ENCODE measurements around the gene COMTD1. TPM values are rescaled to one million over a fixed set of nuclear protein-coding genes. Genes with fewer than 3 reads are reported as not detected.
"Not testable (repeated sequence)": the region's sequence is repeated elsewhere in the genome, so short reads cannot be mapped to it uniquely, and the experiment has no call there.

COMTD1 gene
- total RNA-seq, 5 donors from 2014 or later (not counting 1 experiment from before 2014, with no cell fraction given) = 11.2 to 39.0 (median 33.8) TPM

- Mint-ChIP-seq H3K36me3 (peaks cover 8% of the 10 kb centered on the region), H3K4me1 (no peaks in the 10 kb centered on the region)
- POLR2A ChIA-PET = no interaction called here
Observed at GRCh38 chr10:75195035-75195763, 40.6 kb downstream of the COMTD1 start.

GRCh38 chr10:75194625-75195024 is 41.1 kb downstream of the COMTD1 start:
- not testable (repeated sequence) for H3K4me1 ChIP-seq (ENCODE audit: control insufficient read depth in 1 of 2, extremely low read depth in 1 of 2, insufficient read depth in 2 of 2, low read length in 2 of 2); H3K9me3 Mint-ChIP-seq; H3K9me3 ChIP-seq; ATAC-seq (replicated peaks in 1 of 4); H3K27me3 ChIP-seq (replicated peaks in 1 of 2; ENCODE audit: control insufficient read depth in 2 of 2, extremely low read depth in 1 of 2, insufficient read depth in 2 of 2, low read length in 1 of 2); H3K27me3 Mint-ChIP-seq; H3K27ac Mint-ChIP-seq; H3K36me3 ChIP-seq (ENCODE audit: control insufficient read depth in 2 of 2, extremely low read depth in 1 of 2, insufficient read depth in 1 of 2, low read length in 1 of 2); H3K27ac ChIP-seq (ENCODE audit: low read length); H3K4me3 ChIP-seq (ENCODE audit: control insufficient read depth in 1 of 2, extremely low read depth in 1 of 2, low read length in 1 of 2); DNase-seq; H3K4me1 Mint-ChIP-seq; H3K36me3 Mint-ChIP-seq; H3K4me3 Mint-ChIP-seq
- POLR2A ChIA-PET = interaction anchor here in 1 of 2 donors (0.6 kb wide), 1 partner anchor 18 kb away, joined by 3 read pairs; no protein-coding TSS in a partner anchor
- 94% methylated on average over 2 of the region's 4 CpGs for WGBS (ENCODE audit: insufficient coverage)
- CTCF ChIA-PET = interaction anchor here (0.6 to 0.7 kb wide), 4 partner anchors 18 to 85 kb away, joined by 3 to 5 read pairs (median 4); no protein-coding TSS in a partner anchor

More at GRCh38 chr10:75195035-75195763, 40.6 kb downstream of the COMTD1 start:
- ATAC-seq (replicated peaks in 1 of 4) (no peak), DNase-seq (no peak)
- CTCF ChIA-PET = interaction anchor here (0.6 to 0.7 kb wide), 3 partner anchors 18 to 35 kb away, joined by 3 to 5 read pairs (median 4); no protein-coding TSS in a partner anchor
- H3K27me3 Mint-ChIP-seq = no peaks in the 10 kb centered on the region
- no peak overlapping the region for H3K4me3 ChIP-seq (ENCODE audit: control insufficient read depth in 1 of 2, extremely low read depth in 1 of 2, low read length in 1 of 2)
- no peak overlapping the region for H3K27ac Mint-ChIP-seq
- H3K4me3 Mint-ChIP-seq = no peak overlapping the region
- no peaks in the 10 kb centered on the region for H3K9me3 Mint-ChIP-seq
- no peak overlapping the region for H3K27ac ChIP-seq (ENCODE audit: low read length)
- 100% methylated on average over 1 of the region's 6 CpGs for WGBS (ENCODE audit: insufficient coverage)
- H3K27me3 ChIP-seq (replicated peaks in 1 of 2; ENCODE audit: control insufficient read depth in 2 of 2, extremely low read depth in 1 of 2, insufficient read depth in 2 of 2, low read length in 1 of 2) = no peaks in the 10 kb centered on the region
- H3K36me3 ChIP-seq (ENCODE audit: control insufficient read depth in 2 of 2, extremely low read depth in 1 of 2, insufficient read depth in 1 of 2, low read length in 1 of 2) = peaks cover 2 to 4% of the 10 kb centered on the region in 2 donors
- no peaks in the 10 kb centered on the region for H3K9me3 ChIP-seq
- no peaks in the 10 kb centered on the region for H3K4me1 ChIP-seq (ENCODE audit: control insufficient read depth in 1 of 2, extremely low read depth in 1 of 2, insufficient read depth in 2 of 2, low read length in 2 of 2)

- peaks cover 8% of the 10 kb centered on the region for H3K36me3 Mint-ChIP-seq
- Histone ChIP-seq H3K4me3 (ENCODE audit: control insufficient read depth in 1 of 2, extremely low read depth in 1 of 2, low read length in 1 of 2) (no peak overlapping the region), H3K36me3 (ENCODE audit: control insufficient read depth in 2 of 2, extremely low read depth in 1 of 2, insufficient read depth in 1 of 2, low read length in 1 of 2) (peaks cover 2 to 4% of the 10 kb centered on the region in 2 donors), H3K27me3 (replicated peaks in 1 of 2; ENCODE audit: control insufficient read depth in 2 of 2, extremely low read depth in 1 of 2, insufficient read depth in 2 of 2, low read length in 1 of 2) (no peaks in the 10 kb centered on the region), H3K4me1 (ENCODE audit: control insufficient read depth in 1 of 2, extremely low read depth in 1 of 2, insufficient read depth in 2 of 2, low read length in 2 of 2) (peaks cover 4 to 10% of the 10 kb centered on the region in 2 experiments), H3K9me3 (no peaks in the 10 kb centered on the region), H3K27ac (ENCODE audit: low read length) (no peak overlapping the region)
- no peak overlapping the region for H3K4me3 Mint-ChIP-seq
- ChIA-PET CTCF (interaction anchor here in 1 of 2 donors (0.7 kb wide), 2 partner anchors 20 to 966 kb away, joined by 3 read pairs; no protein-coding TSS in a partner anchor), POLR2A (interaction anchor here in 1 of 2 donors (0.6 kb wide), 1 partner anchor 9 kb away, joined by 3 read pairs; no protein-coding TSS in a partner anchor)
- DNase-seq = no peak
- no peak overlapping the region for H3K27ac Mint-ChIP-seq
- no peaks in the 10 kb centered on the region for H3K9me3 Mint-ChIP-seq
- peaks cover 6 to 8% (median 6%) of the 10 kb centered on the region in 3 donors for H3K4me1 Mint-ChIP-seq
- no peak for ATAC-seq (replicated peaks in 1 of 4)
- WGBS (ENCODE audit: insufficient coverage) = 98% methylated on average over 5 of the region's 10 CpGs
- H3K27me3 Mint-ChIP-seq = no peaks in the 10 kb centered on the region
Observed at GRCh38 chr10:75191821-75192568, 43.8 kb downstream of the COMTD1 start.

- Mint-ChIP-seq H3K4me1 (peaks cover 6 to 8% (median 6%) of the 10 kb centered on the region in 3 donors), H3K4me3 (no peak overlapping the region), H3K36me3 (peaks cover 5% of the 10 kb centered on the region), H3K27ac (no peak overlapping the region), H3K9me3 (no peaks in the 10 kb centered on the region), H3K27me3 (no peaks in the 10 kb centered on the region)
- Histone ChIP-seq H3K36me3 (ENCODE audit: control insufficient read depth in 2 of 2, extremely low read depth in 1 of 2, insufficient read depth in 1 of 2, low read length in 1 of 2) (peaks cover 2 to 4% of the 10 kb centered on the region in 2 donors), H3K27ac (ENCODE audit: low read length) (no peak overlapping the region), H3K9me3 (no peaks in the 10 kb centered on the region), H3K4me1 (ENCODE audit: control insufficient read depth in 1 of 2, extremely low read depth in 1 of 2, insufficient read depth in 2 of 2, low read length in 2 of 2) (peaks cover 4 to 10% of the 10 kb centered on the region in 2 experiments), H3K4me3 (ENCODE audit: control insufficient read depth in 1 of 2, extremely low read depth in 1 of 2, low read length in 1 of 2) (no peak overlapping the region), H3K27me3 (replicated peaks in 1 of 2; ENCODE audit: control insufficient read depth in 2 of 2, extremely low read depth in 1 of 2, insufficient read depth in 2 of 2, low read length in 1 of 2) (no peaks in the 10 kb centered on the region)
- WGBS (ENCODE audit: insufficient coverage) = over 99% methylated on average over 9 of the region's 12 CpGs
- DNase-seq = no peak
- POLR2A ChIA-PET = no interaction called here
- CTCF ChIA-PET = interaction anchor here (0.6 to 3.7 kb wide), 8 partner anchors 14 to 75 kb away, joined by 3 to 53 read pairs (median 4); partner anchors contain the start of gene COMTD1 (in 2 of the 2)
- no peak for ATAC-seq (replicated peaks in 1 of 4)
Observed at GRCh38 chr10:75189266-75190096, 46.3 kb downstream of the COMTD1 start.

- H3K9me3 Mint-ChIP-seq; H3K9me3 ChIP-seq; H3K4me3 Mint-ChIP-seq; DNase-seq; H3K4me3 ChIP-seq (ENCODE audit: control insufficient read depth in 1 of 2, extremely low read depth in 1 of 2, low read length in 1 of 2); H3K4me1 ChIP-seq (ENCODE audit: control insufficient read depth in 1 of 2, extremely low read depth in 1 of 2, insufficient read depth in 2 of 2, low read length in 2 of 2); H3K4me1 Mint-ChIP-seq; ATAC-seq (replicated peaks in 1 of 4); H3K36me3 ChIP-seq (ENCODE audit: control insufficient read depth in 2 of 2, extremely low read depth in 1 of 2, insufficient read depth in 1 of 2, low read length in 1 of 2); H3K27me3 ChIP-seq (replicated peaks in 1 of 2; ENCODE audit: control insufficient read depth in 2 of 2, extremely low read depth in 1 of 2, insufficient read depth in 2 of 2, low read length in 1 of 2); H3K36me3 Mint-ChIP-seq; H3K27me3 Mint-ChIP-seq: not testable (repeated sequence)
- WGBS (ENCODE audit: insufficient coverage) = no CpG with 5 or more reads among the region's 9 CpGs
- CTCF ChIA-PET = interaction anchor here (0.8 to 3.7 kb wide), 25 partner anchors 9 to 78 kb away, joined by 3 to 54 read pairs (median 7); partner anchors contain the start of genes COMTD1 (in 2 of the 2), VDAC2 (in 2 of the 2) and SAMD8 (in 1 of the 2)
- H3K27ac ChIP-seq (ENCODE audit: low read length) = peak overlapping the region; percentile 61
- H3K27ac Mint-ChIP-seq = peak overlapping the region; percentile 91 to 93
- POLR2A ChIA-PET = interaction anchor here (1.0 to 1.3 kb wide), 4 partner anchors 22 to 42 kb away, joined by 3 to 8 read pairs (median 7); partner anchors contain the start of gene VDAC2 (in 2 of the 2)
Observed at GRCh38 chr10:75188522-75188921, 47.2 kb downstream of the COMTD1 start.

Measured in T-cell (primary cell).